GM18951 (cell line): ENCODE results near the gene TSPAN9.

ENCODE experiments used
- POLR2A ChIP-seq: IDR thresholded peaks from 4 replicates; pipeline ENCODE4 v1.6.1; 2011; ENCODE audit warnings: mild to moderate bottlenecking; ENCODE audit not compliant: insufficient read length, insufficient read depth; ENCODE audit errors: extremely low read depth
- in situ Hi-C: fragments of 300-500 bp; cut with MboI; formaldehyde crosslinking; loops from one replicate; pipeline ENCODE4 v1.12.0; 2022; ENCODE audit warnings: low sequenced_read_pairs, mixed read lengths, inconsistent platforms; ENCODE audit not compliant: unreplicated experiment

Gene TSPAN9

GRCh38 chr12:3296409-3296701 is 219.2 kb downstream of the TSPAN9 start:
- TF ChIP-seq POLR2A, result no peak
- in situ Hi-C loops, result no loop called here

DNA sequence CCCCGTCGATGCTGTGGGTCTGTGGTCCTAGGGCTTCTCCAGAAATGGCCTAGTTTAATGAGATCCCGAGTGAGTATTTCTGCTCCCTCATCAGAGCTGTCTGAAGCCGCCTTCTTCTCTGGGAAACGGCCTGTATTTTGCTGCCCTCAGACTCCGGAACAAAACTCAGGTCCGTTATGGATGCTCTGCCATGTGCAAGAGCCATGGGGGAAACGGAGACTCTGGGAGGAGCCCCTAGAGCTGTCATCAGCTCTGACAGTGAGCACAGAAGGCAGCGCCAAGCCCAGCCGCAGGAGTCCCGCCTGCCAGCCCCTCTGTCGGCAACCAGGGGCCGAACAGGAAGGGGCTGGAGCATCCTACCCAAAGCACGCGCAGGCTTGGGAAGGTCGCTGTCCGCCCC is 221.4 kb downstream of the TSPAN9 start:
- no peak for TF ChIP-seq POLR2A
- in situ Hi-C loops, result no loop called here

DNA sequence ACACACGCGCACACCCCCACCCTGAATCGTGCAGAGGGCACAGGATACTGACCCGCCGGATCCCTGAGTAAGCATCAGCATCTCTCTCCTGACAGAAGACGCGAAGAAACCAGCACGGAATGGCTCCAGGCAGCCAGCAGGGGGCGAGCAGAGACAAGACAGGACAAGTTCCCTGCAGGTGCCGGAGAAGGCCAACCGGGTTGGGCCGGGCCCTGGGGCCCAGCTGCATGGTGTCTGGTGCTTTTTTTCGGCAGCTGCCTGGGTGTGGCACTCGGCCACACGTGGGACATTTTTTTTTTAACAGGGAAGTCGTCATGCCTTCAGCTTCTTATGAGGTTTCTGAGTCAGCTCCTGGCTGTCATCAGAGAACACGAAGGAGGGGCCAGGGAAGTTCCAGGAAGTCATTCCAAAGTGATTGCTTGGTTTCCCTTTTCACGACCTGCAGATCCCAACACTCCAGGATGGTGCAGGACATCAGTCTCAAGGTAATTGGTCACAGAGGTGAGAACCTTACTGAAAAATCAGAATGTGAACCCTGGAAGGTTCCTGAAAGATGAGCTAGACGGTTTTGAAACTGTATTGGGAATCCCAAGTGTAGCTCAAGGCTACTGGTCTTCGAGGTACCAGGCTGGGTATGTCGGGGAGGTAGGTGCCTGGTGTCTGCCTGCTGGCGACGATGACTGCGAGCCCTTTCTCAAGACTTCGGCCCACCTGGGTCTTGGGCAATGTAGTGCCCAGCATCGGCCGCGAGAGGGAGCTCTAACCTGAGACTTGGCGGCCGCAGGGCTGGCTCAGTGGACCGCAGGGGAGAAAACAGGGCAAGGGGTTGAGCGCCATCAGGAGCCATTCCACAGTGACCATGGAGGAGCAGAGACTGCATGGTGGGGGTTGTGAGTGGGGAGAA is 223.0 kb downstream of the TSPAN9 start:
- in situ Hi-C loops, result no loop called here
- no peak for TF ChIP-seq POLR2A

- no peak for TF ChIP-seq POLR2A
- in situ Hi-C loops, result no loop called here
Observed at GRCh38 chr12:3300833-3301401, 223.7 kb downstream of the TSPAN9 start.

DNA sequence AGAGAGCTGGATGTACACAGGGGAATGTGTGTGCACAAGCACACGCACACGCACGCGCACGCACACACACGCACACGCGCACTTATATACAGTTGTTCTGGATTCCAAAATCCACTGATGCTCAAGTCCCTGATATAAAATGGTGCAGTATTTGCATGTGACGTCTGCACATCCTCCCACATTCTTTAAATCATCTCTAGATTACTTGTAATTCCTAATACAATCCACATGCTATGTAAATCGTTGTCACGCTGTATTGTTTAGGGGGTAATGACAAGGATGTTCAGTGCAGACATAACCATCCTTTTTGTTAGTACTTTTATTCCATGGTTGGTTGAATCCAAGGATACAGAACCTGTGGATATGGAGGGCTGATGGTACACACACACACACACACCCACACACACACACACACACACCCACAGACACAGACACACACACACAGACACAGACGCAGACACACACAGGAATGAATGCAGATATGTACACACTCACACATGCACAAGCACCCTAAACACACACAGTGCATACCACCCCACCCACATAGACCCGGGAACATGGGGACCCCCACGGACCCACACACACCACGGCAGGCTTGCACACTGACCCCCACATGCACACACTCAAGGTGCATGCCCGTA is 225.3 kb downstream of the TSPAN9 start:
- in situ Hi-C loops, result no loop called here
- TF ChIP-seq POLR2A, result no peak

DNA sequence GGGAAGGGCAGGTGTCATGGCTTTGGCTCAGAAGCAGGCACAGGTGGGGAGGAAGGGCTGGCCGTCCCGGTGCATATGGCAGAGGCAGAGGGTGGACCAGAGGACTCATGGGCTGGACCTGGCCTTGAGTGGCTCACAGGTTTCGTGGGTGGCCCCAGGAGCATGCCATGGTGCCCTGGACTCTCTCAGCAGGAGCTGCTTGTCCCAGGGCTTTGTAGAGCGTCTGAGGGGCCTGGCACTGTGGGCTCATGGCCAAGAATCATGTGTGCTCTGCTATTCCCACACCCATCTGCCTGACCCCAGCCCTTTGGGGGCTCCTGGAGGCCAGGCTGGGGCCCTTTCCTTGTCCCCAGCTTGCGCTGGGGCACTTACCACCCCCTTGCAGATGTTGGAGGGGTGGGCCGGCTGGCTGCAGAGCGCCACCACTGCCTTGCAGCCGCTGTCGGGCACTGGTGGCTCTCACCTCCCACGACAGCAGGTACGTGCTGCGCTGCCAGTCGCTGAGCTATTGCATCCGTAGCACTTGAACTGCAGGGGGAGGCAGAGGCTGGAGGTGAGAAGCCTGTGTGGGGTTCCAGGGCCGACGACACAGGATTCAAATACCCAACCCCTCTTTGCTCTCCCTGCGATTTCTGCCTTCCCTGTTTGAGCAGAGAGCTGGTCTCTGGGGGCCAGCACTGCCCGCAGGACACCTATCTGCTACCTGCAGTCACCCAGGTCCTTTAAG is 226.4 kb downstream of the TSPAN9 start:
- in situ Hi-C loops, result no loop called here
- TF ChIP-seq POLR2A, result no peak

- in situ Hi-C loops, result no loop called here
- TF ChIP-seq POLR2A, result no peak
Observed at GRCh38 chr12:3304436-3305165, 227.4 kb downstream of the TSPAN9 start.

DNA sequence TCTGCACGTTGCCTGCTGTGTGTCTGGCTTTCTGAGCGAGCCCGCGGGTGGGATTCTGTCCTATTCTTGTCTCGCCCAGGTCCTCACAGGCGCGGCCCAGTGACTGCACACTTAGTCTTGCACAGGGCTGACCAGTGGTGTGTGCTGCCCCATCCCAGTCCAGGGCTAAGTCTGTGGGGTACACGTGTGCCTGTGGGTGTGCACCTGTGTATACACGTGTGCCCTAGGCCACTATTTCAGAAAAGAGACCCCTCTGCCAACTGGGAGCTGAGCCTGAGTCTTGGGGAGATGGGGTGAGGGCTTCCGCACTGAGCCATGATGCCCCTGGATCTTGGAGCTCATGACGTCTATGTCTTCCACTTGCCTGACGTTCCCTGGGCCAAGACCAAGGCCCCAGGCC is 228.3 kb downstream of the TSPAN9 start:
- in situ Hi-C loops, result no loop called here
- TF ChIP-seq POLR2A, result no peak

DNA sequence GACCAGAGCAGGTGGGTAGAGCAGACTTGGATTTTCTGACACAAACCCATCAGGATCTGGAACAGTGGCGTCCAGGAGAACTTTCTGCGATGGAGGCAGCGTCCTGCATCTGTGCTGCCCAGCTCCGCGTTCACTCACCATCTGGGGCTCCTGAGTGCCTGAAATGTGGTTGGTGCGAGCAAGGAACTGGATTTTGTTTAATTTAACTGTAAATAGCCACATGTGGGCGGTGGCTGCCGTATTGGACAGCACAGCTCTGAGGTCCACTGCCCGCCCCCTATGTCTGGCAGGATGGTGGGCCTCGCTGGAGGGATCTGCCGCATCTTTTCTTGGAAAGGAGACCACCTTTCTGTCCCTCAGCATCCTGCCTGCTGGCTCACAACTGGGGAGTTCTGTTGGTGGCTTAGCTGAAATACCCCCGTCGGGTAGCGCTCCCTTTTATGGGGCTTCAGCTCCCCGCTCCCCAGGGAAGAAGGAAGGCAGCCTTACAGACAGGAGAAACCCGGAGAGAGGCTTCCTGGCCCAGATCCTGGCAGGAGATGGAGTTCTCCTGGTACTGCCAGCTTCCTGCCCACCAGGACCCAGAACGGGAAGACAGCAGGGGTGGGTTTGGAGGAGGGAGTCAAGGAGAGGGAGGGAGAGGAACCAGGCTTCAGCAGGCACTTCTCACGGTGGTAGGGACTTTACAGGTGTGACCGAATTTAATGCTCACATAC is 228.9 kb downstream of the TSPAN9 start:
- in situ Hi-C loops, result no loop called here
- no peak for TF ChIP-seq POLR2A

GRCh38 chr12:3307389-3307788 is 230.2 kb downstream of the TSPAN9 start:
- in situ Hi-C loops, result no loop called here

GRCh38 chr12:3308063-3308462 is 230.9 kb downstream of the TSPAN9 start:
- in situ Hi-C loops, result no loop called here
- no peak for TF ChIP-seq POLR2A

More at GRCh38 chr12:3307389-3307788, 230.2 kb downstream of the TSPAN9 start:
- TF ChIP-seq POLR2A, result no peak

GRCh38 chr12:3308609-3309008 is 231.4 kb downstream of the TSPAN9 start:
- in situ Hi-C loops, result no loop called here
- TF ChIP-seq POLR2A, result no peak

GRCh38 chr12:3309805-3310204 is 232.6 kb downstream of the TSPAN9 start:
- no peak for TF ChIP-seq POLR2A
- in situ Hi-C loops, result loop anchor here (10.0 kb wide), 1 partner anchor 485 kb away; no protein-coding TSS in a partner anchor
